GM18867 (cell line): ENCODE data around the gene TSPAN15.
"Not testable (repeated sequence)": the region's sequence is repeated elsewhere in the genome, so short reads cannot be mapped to it uniquely, and the experiment has no call there.

Experiments used
- ATAC-seq: cut with Tn5 transposase; IDR thresholded peaks from one replicate; pipeline ENCODE4 v1.9.1; 2021; ENCODE audit warnings: mild to moderate bottlenecking, moderate library complexity; ENCODE audit not compliant: unreplicated experiment

The TSPAN15 gene

GRCh38 chr10:69533658-69534057 lies 82.4 kb downstream of the TSPAN15 start:
- ATAC-seq: no peak

- not testable (repeated sequence) for ATAC-seq
These were observed 85.3 kb downstream of the TSPAN15 start for GRCh38 chr10:69536521-69536920.

- ATAC-seq: no peak
These were observed 86.2 kb downstream of the TSPAN15 start for GRCh38 chr10:69537449-69537848.

DNA sequence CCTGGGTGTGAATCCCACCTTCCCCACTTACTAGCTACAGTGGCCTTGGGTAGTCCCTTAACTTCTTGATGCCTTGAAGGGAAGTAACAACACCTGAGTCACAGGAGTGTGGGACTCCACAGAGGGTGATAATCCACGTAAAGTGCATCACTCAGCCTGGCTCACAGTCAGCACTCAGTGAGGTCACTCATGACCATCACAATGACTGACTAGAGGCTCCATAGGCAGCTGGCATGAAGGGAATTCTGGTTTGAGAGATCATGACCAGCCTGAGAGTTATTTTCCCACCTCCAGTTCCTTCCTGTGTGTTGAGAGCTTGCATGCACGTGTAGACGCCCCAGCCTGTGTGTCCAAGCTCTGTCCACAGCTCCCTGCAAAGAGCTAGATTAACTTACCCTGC lies 87.2 kb downstream of the TSPAN15 start:
- no peak for ATAC-seq

DNA sequence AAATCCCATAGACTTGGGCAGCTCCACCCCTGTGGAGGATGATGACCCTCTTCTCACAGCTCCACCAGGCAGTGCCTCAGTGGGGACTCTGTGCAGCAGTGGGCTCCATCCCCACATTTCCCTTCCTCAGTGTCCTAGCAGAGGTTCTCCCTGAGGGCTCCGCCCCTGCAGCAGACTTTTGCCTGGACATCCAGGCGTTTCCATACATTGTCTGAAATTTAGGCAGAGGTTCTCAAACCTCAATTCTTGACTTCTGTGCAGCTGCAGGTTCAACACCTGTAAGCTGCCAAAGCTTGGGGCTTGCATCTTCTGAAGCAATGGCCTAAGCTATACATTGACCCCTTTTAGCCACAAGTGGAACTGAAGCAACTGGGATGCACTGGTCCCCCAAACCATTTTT lies 90.2 kb downstream of the TSPAN15 start:
- ATAC-seq: no peak

GRCh38 chr10:69549959-69550358 lies 98.7 kb downstream of the TSPAN15 start:
- ATAC-seq: no peak

DNA sequence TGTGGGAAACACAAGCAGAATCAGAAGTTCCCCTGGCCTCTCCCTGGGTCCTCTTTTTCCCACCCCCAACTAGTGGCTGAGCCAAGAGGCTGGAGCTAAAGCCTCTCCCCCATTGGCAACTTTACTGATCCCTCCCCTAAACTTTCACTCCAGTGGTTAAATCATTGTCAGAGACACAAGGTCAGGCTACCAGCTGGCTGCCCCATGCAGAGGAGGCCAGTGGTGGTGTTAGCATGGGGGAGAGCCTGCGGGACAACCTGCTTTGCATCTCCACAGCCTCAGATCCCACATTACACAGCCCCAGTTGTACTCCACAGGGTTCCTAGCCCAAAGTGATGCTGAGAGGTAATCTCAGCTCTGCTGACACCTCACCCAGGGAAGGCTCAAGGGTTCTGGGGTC lies 101.0 kb downstream of the TSPAN15 start:
- ATAC-seq: no peak

GRCh38 chr10:69553328-69553727 lies 102.1 kb downstream of the TSPAN15 start:
- no peak for ATAC-seq

DNA sequence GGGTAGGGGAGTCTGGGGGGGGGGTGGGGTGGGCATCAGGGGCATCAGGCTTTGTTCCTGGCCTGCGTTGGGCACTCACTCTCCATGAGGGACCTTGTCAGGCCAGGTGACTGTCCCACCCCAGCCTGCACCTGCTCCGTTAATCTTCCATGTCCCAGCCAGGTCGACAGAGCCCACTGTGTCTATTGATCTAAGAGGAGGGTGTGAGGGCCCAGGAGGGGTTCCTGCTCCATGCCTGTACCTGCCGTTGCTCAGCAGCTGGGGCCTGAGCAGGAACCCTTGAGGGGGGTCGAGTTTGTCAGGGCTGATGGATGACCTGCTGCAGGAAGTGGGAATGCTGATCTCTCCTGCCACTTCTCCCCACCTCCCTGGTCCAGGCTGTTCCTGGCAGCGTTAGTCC lies 103.3 kb downstream of the TSPAN15 start:
- ATAC-seq: no peak
